HG03064 (cell line): ENCODE data around the gene PLA2G6.

Experiments
- ATAC-seq: cut with Tn5 transposase; IDR thresholded peaks from one replicate; pipeline ENCODE4 v1.9.1; 2021; ENCODE audit warnings: low read depth; ENCODE audit not compliant: unreplicated experiment

The PLA2G6 gene

GRCh38 chr22:38181453-38182200 lies at the start of gene PLA2G6:
PLA2G6 (minus strand) TSS chr22:38181830; CDS start chr22:38169426, 12,404 bp downstream.
- ATAC-seq = peak; percentile 74

GRCh38 chr22:38230916-38231315 lies 49.3 kb upstream of the PLA2G6 start:
- no peak for ATAC-seq

- ATAC-seq = no peak
Observed at GRCh38 chr22:38230108-38230825, 48.6 kb upstream of the PLA2G6 start.

- ATAC-seq = no peak
Observed at GRCh38 chr22:38228873-38229740, 47.5 kb upstream of the PLA2G6 start.

GRCh38 chr22:38228326-38228872 lies 46.8 kb upstream of the PLA2G6 start:
- ATAC-seq = no peak

- no peak for ATAC-seq
Observed at GRCh38 chr22:38226853-38227649, 45.4 kb upstream of the PLA2G6 start.

GRCh38 chr22:38223289-38223960 lies 41.8 kb upstream of the PLA2G6 start:
- ATAC-seq = no peak

- no peak for ATAC-seq
Observed at GRCh38 chr22:38222797-38223119, 41.1 kb upstream of the PLA2G6 start.

GRCh38 chr22:38221908-38222796 lies 40.5 kb upstream of the PLA2G6 start:
- ATAC-seq = no peak

DNA sequence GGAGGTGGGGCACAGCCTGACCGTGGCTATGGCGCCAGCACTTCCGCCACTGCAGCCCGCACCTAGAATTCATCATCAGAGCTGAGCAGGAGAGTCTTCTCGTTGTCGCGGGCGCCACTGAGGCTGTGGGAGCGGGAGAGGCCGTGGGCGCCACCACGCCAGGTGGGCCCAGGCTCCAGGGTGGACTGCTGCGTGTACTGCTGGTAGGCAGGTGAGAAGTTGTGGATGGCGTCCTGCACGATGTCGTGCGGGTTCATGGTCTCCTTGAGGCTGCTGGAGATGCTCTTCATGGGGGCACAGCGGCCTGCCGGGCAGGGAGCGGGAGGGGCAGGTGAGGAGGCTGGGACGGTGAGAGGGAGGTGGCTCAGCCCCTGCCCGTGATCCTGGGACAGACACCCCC lies 39.8 kb upstream of the PLA2G6 start:
- ATAC-seq = no peak

DNA sequence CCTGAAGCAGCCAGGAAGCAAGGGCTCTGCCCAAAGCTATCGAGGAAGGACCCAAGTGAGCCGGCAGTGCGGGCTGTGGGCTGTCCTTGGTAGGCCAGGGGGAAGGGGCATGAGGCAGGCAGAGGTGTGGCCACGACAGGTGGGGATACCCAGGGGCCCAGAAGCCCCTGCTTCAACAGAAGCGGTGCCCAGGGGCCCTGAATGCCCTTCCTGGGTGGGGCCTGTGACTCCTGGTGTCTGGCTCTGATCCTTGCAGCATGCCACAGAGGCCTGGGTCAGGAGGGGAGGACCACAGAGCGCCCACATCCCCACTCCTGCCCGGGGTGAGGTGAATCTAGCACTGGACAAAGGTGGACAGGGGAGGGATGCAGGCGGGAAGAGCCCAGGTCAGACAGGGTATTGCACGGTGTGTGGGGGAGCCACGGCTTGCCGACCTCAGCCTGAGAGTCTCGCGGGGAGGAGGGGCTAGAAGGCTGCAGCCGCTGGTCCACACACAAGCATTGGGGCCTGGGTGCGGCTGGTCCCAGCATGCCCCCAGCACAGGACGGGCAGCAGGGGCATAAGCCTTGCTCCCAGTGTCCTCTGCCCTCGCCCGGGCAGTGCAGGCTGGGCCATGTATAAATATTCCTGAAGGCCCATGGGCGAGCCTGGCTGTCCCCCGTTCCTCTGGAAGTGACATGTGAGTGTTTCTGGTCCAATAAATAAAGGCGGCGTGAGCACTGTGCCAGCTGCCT lies 39.2 kb upstream of the PLA2G6 start:
- ATAC-seq = no peak

GRCh38 chr22:38220163-38220562 lies 38.5 kb upstream of the PLA2G6 start:
- ATAC-seq = no peak

- no peak for ATAC-seq
Observed at GRCh38 chr22:38219632-38220031, 38.0 kb upstream of the PLA2G6 start.

DNA sequence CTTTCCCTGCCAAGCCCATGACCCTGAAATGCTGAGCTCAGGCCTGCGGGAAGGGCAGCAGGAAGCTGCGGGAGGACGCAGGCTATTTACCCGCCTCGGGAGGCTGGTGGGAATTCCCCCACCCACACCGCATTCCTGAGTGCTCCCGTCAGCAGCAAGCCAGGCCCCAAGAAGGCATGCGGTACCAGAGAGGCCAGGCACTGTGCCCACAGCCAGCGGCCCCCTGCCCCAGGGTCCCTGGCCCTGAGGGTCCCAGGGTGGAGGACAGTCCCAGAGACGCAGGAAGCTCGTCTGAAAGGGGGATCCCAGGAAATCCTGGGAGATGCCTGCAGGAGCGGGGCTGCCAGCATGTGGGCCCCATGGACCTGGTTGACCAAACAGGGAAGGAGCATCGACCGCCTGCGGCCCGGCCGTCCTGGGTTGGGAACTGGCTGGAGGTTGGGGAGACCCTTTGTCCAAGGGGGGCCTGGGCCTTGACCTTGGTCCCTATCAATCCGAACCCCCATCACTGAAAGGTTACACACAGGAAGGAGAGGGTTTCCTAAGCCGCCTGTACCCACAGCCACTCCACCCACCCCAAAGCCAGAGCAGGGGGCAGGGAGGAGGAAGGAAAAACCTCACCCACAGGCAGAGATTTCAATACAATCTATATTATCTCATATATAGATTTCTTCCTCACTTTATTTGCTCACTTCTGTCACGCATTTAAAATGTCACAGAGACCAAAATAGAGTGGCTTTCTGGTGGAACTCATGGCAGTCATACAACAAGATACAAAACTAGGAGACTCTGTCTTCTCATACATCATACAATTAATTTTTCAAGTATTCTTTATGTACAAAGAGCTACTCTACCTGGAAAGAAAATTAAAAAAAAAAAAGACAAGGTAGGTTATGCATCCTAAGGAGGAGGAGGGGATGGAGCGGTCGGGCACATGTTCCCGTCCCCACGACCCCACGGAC lies 37.3 kb upstream of the PLA2G6 start:
- ATAC-seq = no peak

GRCh38 chr22:38215156-38216038 lies 33.8 kb upstream of the PLA2G6 start:
- ATAC-seq = no peak
